Measurements from ENCODE around the gene ARID5B.

The ARID5B gene

GRCh38 chr10:61941202-61941681 lies 39.7 kb downstream of the ARID5B start:
- DNase-seq (ENCODE audit: low spot score) = no peak

GRCh38 chr10:61942604-61943461 lies 41.3 kb downstream of the ARID5B start:
- no peak for DNase-seq (ENCODE audit: low spot score)

GRCh38 chr10:61943674-61944378 lies 42.3 kb downstream of the ARID5B start:
- DNase-seq (ENCODE audit: low spot score) = peak; percentile 48

- no peak for DNase-seq (ENCODE audit: low spot score)
These were observed 43.1 kb downstream of the ARID5B start for GRCh38 chr10:61944410-61945147.

GRCh38 chr10:61949687-61950086 lies 48.2 kb downstream of the ARID5B start:
- DNase-seq (ENCODE audit: low spot score) = no peak

GRCh38 chr10:61950449-61951143 lies 49.1 kb downstream of the ARID5B start:
- DNase-seq (ENCODE audit: low spot score) = no peak

- DNase-seq (ENCODE audit: low spot score) = no peak
These were observed 49.6 kb downstream of the ARID5B start for GRCh38 chr10:61951144-61951483.

GRCh38 chr10:61952028-61952674 lies 50.7 kb downstream of the ARID5B start:
- DNase-seq (ENCODE audit: low spot score) = no peak

GRCh38 chr10:61953183-61953582 lies 51.7 kb downstream of the ARID5B start:
- DNase-seq (ENCODE audit: low spot score) = no peak

- DNase-seq (ENCODE audit: low spot score) = no peak
These were observed 56.3 kb downstream of the ARID5B start for GRCh38 chr10:61957806-61958205.

- DNase-seq (ENCODE audit: low spot score) = no peak
These were observed 56.8 kb downstream of the ARID5B start for GRCh38 chr10:61958311-61958710.

GRCh38 chr10:61958805-61959204 lies 57.3 kb downstream of the ARID5B start:
- no peak for DNase-seq (ENCODE audit: low spot score)

GRCh38 chr10:61959814-61960213 lies 58.3 kb downstream of the ARID5B start:
- DNase-seq (ENCODE audit: low spot score) = no peak

GRCh38 chr10:61960396-61961120 lies 59.1 kb downstream of the ARID5B start:
- no peak for DNase-seq (ENCODE audit: low spot score)

GRCh38 chr10:61961278-61961677 lies 59.8 kb downstream of the ARID5B start:
- DNase-seq (ENCODE audit: low spot score) = no peak

- no peak for DNase-seq (ENCODE audit: low spot score)
These were observed 61.5 kb downstream of the ARID5B start for GRCh38 chr10:61962971-61963370.

GRCh38 chr10:61963669-61964058 lies 62.2 kb downstream of the ARID5B start:
- no peak for DNase-seq (ENCODE audit: low spot score)

GRCh38 chr10:61964059-61964709 lies 62.7 kb downstream of the ARID5B start:
- no peak for DNase-seq (ENCODE audit: low spot score)

GRCh38 chr10:61964949-61965702 lies 63.6 kb downstream of the ARID5B start:
- DNase-seq (ENCODE audit: low spot score) = no peak

All from kidney tubule cell (primary cell).